Activated naive CD8-positive, alpha-beta T cell (primary cell): ENCODE data around the gene CDH1.

Experiments used
- H3K27ac Mint-ChIP-seq: one replicate; pipeline ENCODE4 v1.8.0; 2021; ENCODE audit warnings: mixed read lengths
- H3K27me3 Mint-ChIP-seq: one replicate; pipeline ENCODE4 v1.8.0; 2021; ENCODE audit warnings: mixed read lengths
- H3K36me3 Mint-ChIP-seq: one replicate; pipeline ENCODE4 v1.8.0; 2021; ENCODE audit warnings: mixed read lengths
- H3K4me1 Mint-ChIP-seq: one replicate; pipeline ENCODE4 v1.8.0; 2021; ENCODE audit warnings: low read depth, mixed read lengths
- H3K4me3 Mint-ChIP-seq: one replicate; pipeline ENCODE4 v1.8.0; 2021; ENCODE audit warnings: mild to moderate bottlenecking, mixed read lengths
- H3K9me3 Mint-ChIP-seq: one replicate; pipeline ENCODE4 v1.8.0; 2021; ENCODE audit warnings: low read depth, mixed read lengths

CDH1 gene

DNA sequence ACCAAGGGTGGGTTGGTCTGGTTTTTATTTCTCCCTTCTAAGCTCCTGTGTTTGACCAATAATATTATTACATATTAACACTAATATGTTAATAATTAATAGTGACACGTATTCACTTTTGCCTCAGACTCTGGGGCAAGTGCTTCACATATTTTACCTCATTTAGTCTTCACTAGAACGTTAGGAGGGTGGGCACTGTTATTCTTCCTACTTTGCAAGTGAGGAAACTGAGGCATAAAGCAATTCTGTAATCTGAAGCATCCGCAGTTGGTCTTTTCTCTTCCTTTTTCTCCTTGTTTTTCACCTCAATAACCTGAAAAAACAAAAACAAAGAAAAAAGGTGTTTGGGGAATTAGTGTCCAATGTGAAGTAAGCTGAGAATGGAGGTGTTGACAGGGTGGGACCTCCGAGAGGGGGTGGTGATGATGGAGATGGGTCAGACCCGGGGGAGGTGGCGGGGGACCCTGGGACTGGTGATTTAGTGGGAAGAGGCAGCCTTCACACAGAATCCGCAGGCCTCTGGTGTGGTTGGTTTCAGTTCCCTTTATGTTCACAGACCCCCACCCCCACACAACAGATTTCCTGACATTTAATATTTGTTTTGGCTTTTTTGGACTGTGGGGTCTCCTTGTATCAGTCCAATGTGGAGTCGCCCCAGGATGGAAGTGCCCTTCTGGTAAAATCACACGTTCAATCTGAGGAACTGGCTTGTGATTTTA lies 3.7 kb downstream of the CDH1 start:
- Mint-ChIP-seq H3K36me3 (no peaks in the 10 kb centered on the region), H3K27ac (peak overlapping the region; percentile 29), H3K4me1 (peaks cover 5% of the 10 kb centered on the region), H3K4me3 (no peak overlapping the region), H3K27me3 (peaks cover 14% of the 10 kb centered on the region), H3K9me3 (no peaks in the 10 kb centered on the region)

GRCh38 chr16:68743664-68744063 lies 6.6 kb downstream of the CDH1 start:
- Mint-ChIP-seq H3K27ac (no peak overlapping the region), H3K27me3 (peaks cover 4% of the 10 kb centered on the region), H3K9me3 (no peaks in the 10 kb centered on the region), H3K4me3 (no peak overlapping the region), H3K36me3 (no peaks in the 10 kb centered on the region), H3K4me1 (no peaks in the 10 kb centered on the region)

GRCh38 chr16:68744744-68745280 lies 7.7 kb downstream of the CDH1 start:
- Mint-ChIP-seq H3K4me1 (no peaks in the 10 kb centered on the region), H3K27ac (no peak overlapping the region), H3K36me3 (no peaks in the 10 kb centered on the region), H3K27me3 (peaks cover 4% of the 10 kb centered on the region), H3K9me3 (no peaks in the 10 kb centered on the region), H3K4me3 (no peak overlapping the region)

GRCh38 chr16:68746951-68747350 lies 9.9 kb downstream of the CDH1 start:
- Mint-ChIP-seq H3K4me3 (no peak overlapping the region), H3K36me3 (no peaks in the 10 kb centered on the region), H3K4me1 (no peaks in the 10 kb centered on the region), H3K9me3 (no peaks in the 10 kb centered on the region), H3K27me3 (no peaks in the 10 kb centered on the region), H3K27ac (no peak overlapping the region)

DNA sequence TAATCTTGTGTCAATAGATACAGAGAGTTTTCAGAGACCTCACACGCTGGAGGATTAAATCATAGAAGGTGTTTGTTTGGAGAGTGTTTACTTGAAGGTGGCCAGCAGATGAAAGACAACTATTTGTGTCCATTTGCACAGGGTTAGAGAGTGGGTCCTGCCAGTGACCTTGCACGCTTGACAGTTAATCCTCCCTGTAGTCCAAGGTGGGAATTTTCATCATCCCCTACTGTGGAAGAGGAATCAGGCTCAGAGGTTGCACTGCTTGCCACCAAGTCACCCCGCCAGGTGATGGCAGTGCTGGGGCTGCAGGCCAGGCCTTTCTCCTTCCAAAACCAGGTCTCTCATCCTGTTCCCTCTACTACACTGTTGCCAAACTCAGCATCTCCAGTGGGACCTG lies 12.3 kb downstream of the CDH1 start:
- Mint-ChIP-seq H3K36me3 (no peaks in the 10 kb centered on the region), H3K27ac (no peak overlapping the region), H3K4me3 (no peak overlapping the region), H3K27me3 (no peaks in the 10 kb centered on the region), H3K9me3 (no peaks in the 10 kb centered on the region), H3K4me1 (peaks cover 11% of the 10 kb centered on the region)

DNA sequence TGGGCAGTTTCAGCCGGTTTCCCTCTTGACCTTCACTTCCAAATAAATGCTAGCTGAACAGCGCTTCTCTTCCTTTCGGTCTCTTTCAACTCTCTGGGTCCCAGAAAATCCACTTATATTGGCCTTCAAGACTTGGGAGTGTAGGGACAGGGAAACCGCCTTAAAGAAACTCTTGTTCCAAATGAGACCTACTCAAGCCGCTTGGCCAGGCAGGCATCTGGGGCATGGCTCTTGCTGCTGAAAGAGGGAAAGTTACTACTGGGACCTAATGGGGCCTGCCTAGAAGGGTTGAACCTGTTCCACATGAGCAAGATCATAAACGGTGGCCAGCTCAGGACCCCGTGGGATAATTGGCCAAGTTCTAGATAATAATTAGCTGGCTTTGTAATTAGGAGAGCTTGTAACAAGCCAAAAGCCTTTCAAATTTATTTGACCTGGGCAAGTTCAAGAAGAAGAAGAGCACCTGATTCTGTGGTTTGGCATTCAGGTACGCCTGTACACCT lies 13.2 kb downstream of the CDH1 start:
- no peaks in the 10 kb centered on the region for H3K9me3 Mint-ChIP-seq
- H3K4me3 Mint-ChIP-seq = no peak overlapping the region
- no peaks in the 10 kb centered on the region for H3K27me3 Mint-ChIP-seq
- no peaks in the 10 kb centered on the region for H3K36me3 Mint-ChIP-seq
- peaks cover 16% of the 10 kb centered on the region for H3K4me1 Mint-ChIP-seq
- no peak overlapping the region for H3K27ac Mint-ChIP-seq

GRCh38 chr16:68751160-68751559 lies 14.1 kb downstream of the CDH1 start:
- no peaks in the 10 kb centered on the region for H3K27me3 Mint-ChIP-seq
- no peaks in the 10 kb centered on the region for H3K9me3 Mint-ChIP-seq
- H3K4me3 Mint-ChIP-seq = no peak overlapping the region
- H3K4me1 Mint-ChIP-seq = peaks cover 21% of the 10 kb centered on the region
- no peak overlapping the region for H3K27ac Mint-ChIP-seq
- no peaks in the 10 kb centered on the region for H3K36me3 Mint-ChIP-seq

GRCh38 chr16:68752602-68753001 lies 15.5 kb downstream of the CDH1 start:
- H3K36me3 Mint-ChIP-seq = no peaks in the 10 kb centered on the region
- no peak overlapping the region for H3K4me3 Mint-ChIP-seq
- peaks cover 32% of the 10 kb centered on the region for H3K4me1 Mint-ChIP-seq
- H3K9me3 Mint-ChIP-seq = no peaks in the 10 kb centered on the region
- no peaks in the 10 kb centered on the region for H3K27me3 Mint-ChIP-seq
- peak overlapping the region; percentile 82 for H3K27ac Mint-ChIP-seq

DNA sequence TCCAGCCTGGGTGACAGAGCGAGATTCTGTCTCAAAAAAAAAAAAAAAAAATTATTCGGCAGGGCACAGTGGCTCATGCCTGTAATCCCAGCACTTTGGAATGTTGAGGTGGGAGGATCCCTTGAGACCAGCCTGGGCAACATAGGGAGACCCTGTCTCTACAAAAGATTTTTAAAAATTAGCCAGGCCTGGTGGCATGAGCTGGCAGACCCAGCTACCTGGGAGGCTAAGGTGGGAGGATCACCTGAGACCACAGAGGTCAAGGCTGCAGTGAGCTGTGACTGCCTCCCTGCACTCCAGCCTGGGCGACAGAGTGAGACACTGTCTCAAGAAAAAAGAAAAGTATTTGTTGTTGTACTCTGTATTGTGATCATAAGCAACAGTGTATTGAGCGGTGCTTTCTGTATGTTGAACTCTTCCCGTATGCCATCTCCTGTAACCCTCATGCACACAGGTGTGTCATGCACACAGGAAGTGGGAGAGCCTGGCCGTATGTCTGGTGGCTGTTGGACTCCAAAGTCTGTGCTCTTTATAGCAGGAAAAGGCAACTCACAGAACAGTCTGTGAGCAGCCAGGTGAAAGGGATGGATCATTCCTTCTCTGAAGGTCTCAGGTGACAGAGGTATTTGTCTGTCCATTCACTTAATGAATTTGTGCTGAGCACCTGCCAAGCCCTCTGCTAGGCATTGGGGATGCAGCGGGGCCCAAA lies 17.1 kb downstream of the CDH1 start:
- H3K27ac Mint-ChIP-seq = no peak overlapping the region
- H3K27me3 Mint-ChIP-seq = no peaks in the 10 kb centered on the region
- no peak overlapping the region for H3K4me3 Mint-ChIP-seq
- H3K36me3 Mint-ChIP-seq = no peaks in the 10 kb centered on the region
- no peaks in the 10 kb centered on the region for H3K9me3 Mint-ChIP-seq
- H3K4me1 Mint-ChIP-seq = peaks cover 34% of the 10 kb centered on the region

GRCh38 chr16:68756239-68756915 lies 19.3 kb downstream of the CDH1 start:
- Mint-ChIP-seq H3K27ac (peak overlapping the region; percentile 92), H3K36me3 (no peaks in the 10 kb centered on the region), H3K4me1 (peaks cover 43% of the 10 kb centered on the region), H3K4me3 (no peak overlapping the region), H3K27me3 (peaks cover 2% of the 10 kb centered on the region), H3K9me3 (no peaks in the 10 kb centered on the region)

DNA sequence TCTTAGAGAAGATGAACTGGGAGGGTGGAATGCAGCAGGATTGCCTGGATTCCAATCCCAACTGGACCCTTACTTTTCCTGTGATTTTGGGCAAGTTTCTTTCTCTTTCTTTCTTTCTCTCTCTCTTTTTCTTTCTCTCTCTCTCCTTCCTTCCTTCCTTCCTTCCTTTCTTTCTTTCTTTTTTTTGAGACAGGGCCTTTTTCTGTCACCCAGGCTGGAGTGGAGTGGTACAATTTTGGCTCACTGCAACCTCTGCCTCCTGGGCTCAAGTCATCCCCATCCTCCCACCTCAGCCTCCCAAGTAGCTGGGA lies 20.5 kb downstream of the CDH1 start:
- Mint-ChIP-seq H3K4me3 (peak overlapping the region; percentile 59), H3K27me3 (peaks cover 2% of the 10 kb centered on the region), H3K4me1 (peaks cover 39% of the 10 kb centered on the region), H3K27ac (peak overlapping the region; percentile 92), H3K36me3 (no peaks in the 10 kb centered on the region), H3K9me3 (no peaks in the 10 kb centered on the region)

- Mint-ChIP-seq H3K4me3 (no peak overlapping the region), H3K27ac (no peak overlapping the region), H3K4me1 (peaks cover 34% of the 10 kb centered on the region), H3K36me3 (no peaks in the 10 kb centered on the region), H3K9me3 (no peaks in the 10 kb centered on the region), H3K27me3 (peaks cover 2% of the 10 kb centered on the region)
Observed at GRCh38 chr16:68759062-68759461, 22.0 kb downstream of the CDH1 start.

DNA sequence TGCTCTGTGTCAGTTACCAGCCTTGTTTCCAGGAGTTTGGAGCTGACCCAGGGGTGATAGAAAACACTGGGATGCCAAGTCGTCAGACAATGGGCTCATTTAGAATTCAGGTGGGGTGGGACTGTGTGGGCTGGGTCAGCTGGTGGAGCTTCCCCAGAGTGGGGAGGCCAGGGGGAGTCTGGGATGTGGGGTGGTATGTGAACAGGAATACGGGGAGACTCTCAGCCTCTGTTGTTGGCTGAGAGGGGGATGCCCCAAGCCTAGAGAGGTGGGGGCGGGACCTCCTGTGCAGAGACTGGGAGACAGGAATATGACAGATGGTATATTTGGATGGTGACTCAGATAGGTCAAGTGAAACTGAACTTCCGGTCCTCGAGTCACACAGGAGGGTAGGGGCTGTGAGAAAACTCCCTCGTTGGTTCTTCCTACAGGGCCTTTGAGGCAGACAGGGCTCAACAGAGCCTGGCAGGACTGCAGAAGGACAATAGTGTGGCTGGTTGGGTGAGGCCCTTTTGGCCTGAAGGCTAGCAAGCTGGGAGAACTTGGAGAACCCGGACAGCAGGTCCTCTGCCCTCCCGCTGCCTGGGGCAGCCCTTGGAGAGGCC lies 23.7 kb downstream of the CDH1 start:
- Mint-ChIP-seq H3K4me3 (no peak overlapping the region), H3K27ac (peak overlapping the region; percentile 46), H3K9me3 (no peaks in the 10 kb centered on the region), H3K36me3 (no peaks in the 10 kb centered on the region), H3K4me1 (peaks cover 36% of the 10 kb centered on the region), H3K27me3 (peaks cover 2% of the 10 kb centered on the region)

DNA sequence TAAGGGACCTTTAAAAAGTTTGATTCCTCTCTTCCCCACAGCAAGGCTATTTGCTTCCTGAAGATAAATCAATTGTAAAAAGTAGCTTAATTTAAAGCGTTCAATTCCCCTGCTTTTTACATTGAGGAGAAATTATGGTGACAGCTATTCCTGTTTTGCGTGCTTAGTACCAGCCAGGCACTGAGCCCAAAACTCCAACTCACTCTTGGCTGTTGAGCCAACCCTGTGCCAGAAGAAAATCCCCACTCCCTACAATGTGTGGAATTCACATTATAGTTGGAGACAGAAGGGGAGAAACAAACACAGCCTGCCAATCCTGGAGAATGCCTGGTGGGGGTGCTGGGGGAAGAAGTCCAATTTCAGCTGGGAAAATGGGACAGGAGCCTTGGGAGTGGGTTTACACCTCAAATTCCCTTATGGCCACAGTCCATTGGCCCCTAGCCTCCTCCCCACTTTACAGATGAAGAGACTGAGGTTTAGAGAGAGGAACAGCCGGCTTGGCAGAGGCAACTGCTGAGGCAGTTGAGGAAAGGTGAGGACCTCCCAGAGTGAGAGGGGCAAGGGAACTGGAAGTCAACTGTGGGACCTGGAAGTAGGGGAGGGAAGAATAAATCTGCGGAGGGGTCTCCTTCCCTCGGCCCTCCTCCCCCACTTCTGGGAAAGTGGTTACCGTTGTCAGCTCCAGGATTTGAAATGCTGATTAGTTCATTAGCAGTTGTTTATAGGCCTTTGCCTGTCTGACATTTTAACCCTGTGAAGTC lies 26.1 kb downstream of the CDH1 start:
- Mint-ChIP-seq H3K27ac (no peak overlapping the region), H3K9me3 (no peaks in the 10 kb centered on the region), H3K4me1 (peaks cover 21% of the 10 kb centered on the region), H3K4me3 (no peak overlapping the region), H3K36me3 (no peaks in the 10 kb centered on the region), H3K27me3 (peaks cover 2% of the 10 kb centered on the region)
